GM13977 (cell line): ENCODE measurements around the gene METAP2.

Experiments
- DNase-seq: peaks from one replicate; pipeline ENCODE4 v3.0.0; 2012; ENCODE audit warnings: low spot score
- CTCF ChIP-seq: IDR thresholded peaks from 2 replicates; pipeline ENCODE4 v1.5.1; 2012; ENCODE audit warnings: mild to moderate bottlenecking, control low read depth; ENCODE audit not compliant: insufficient read depth; ENCODE audit errors: extremely low read depth, missing control alignments
- in situ Hi-C: fragments of 300-500 bp; cut with MboI; formaldehyde crosslinking; loops from one replicate; pipeline ENCODE4 v1.12.0; 2022; ENCODE audit warnings: low sequenced_read_pairs, low pct_unique_long_range_greater_than_20kb, mixed read lengths, inconsistent platforms; ENCODE audit not compliant: unreplicated experiment

METAP2 gene

DNA sequence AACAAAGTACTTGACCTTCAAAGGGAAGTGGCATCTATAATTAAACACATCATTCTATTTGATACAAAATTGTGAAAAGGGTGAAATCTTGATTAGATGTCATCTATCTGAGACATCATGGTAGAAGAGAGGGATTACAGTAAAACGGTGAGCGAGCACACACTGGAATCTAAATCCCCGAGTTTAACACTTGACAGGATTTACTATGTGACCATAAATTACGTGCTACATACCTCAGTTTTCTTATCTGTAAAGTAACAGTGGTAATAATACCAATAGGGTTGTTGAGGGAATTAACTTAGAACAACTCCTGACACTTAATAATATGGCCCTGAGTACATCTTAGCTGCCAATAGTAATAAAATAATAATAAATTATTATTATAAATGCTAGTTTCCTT, 64.1 kb downstream of the METAP2 start:
- no peak for DNase-seq

DNA sequence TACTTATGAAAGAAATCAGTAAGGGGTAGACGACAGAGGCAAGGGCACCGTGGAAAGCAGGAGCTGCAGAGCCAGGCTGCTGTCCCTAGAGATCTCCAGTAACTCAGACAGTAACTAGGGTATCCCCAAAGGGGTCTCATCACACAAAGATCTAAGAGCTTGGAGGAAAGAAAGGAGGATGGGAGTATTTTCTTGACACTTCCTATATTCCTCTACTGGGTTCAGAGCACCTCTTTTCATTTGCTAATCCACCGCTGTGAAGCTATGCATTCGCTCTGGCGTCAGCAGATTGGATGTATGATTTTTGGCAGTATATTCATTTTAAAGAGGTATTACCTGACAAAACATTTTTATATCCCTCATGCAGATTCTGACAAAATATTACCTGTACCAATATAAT, 64.7 kb downstream of the METAP2 start:
- no peak for DNase-seq
- in situ Hi-C loops: no loop called here
- TF ChIP-seq CTCF: no peak

More for the DNA sequence above, 64.1 kb downstream of the METAP2 start:
- no peak for TF ChIP-seq CTCF
- in situ Hi-C loops: no loop called here

DNA sequence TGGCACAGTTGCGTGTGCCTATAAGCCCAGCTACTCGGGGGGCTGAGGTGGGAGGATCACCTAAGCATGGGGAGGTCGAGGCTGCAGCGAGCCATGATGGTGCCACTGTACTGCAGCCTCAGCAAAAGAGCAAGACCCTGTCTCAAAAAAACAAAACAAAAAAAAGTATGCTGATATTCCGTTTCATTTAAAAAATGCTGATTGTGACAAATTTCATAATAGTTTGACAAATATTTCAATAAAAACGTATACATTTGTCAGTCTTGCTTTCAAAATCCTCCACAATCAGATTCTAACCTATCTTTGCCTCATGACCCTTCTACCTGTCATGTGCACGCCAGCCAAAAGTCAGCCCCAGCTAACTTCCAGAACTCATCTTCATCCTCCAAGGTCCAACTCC, 67.5 kb downstream of the METAP2 start:
- DNase-seq: no peak
- in situ Hi-C loops: no loop called here
- TF ChIP-seq CTCF: no peak

- TF ChIP-seq CTCF: no peak
- DNase-seq: no peak
- in situ Hi-C loops: no loop called here
Observed at GRCh38 chr12:95543305-95543704, 69.4 kb downstream of the METAP2 start.

GRCh38 chr12:95544756-95545155, 70.8 kb downstream of the METAP2 start:
- no peak for TF ChIP-seq CTCF
- in situ Hi-C loops: no loop called here
- no peak for DNase-seq

DNA sequence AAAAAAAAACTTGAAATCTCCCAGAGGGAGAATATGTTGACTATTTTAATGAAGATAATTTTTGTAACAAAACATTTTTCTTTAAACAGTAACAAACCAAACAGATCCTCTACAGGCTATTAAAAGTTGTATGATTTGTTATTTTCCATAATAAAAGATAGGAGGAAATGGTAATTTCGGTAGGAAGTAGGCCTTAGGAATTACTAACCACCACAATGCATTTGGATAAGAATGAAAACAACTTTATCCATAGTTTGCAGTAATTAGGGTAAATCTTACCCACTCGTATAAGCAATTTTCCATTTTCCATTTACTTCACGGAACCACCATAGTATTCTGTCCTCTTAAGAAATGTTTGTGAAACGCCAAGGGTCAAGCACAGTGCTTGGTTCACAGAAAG, 71.4 kb downstream of the METAP2 start:
- TF ChIP-seq CTCF: no peak
- no peak for DNase-seq
- in situ Hi-C loops: no loop called here
